ENCODE results near the gene KYAT1.

The KYAT1 gene

DNA sequence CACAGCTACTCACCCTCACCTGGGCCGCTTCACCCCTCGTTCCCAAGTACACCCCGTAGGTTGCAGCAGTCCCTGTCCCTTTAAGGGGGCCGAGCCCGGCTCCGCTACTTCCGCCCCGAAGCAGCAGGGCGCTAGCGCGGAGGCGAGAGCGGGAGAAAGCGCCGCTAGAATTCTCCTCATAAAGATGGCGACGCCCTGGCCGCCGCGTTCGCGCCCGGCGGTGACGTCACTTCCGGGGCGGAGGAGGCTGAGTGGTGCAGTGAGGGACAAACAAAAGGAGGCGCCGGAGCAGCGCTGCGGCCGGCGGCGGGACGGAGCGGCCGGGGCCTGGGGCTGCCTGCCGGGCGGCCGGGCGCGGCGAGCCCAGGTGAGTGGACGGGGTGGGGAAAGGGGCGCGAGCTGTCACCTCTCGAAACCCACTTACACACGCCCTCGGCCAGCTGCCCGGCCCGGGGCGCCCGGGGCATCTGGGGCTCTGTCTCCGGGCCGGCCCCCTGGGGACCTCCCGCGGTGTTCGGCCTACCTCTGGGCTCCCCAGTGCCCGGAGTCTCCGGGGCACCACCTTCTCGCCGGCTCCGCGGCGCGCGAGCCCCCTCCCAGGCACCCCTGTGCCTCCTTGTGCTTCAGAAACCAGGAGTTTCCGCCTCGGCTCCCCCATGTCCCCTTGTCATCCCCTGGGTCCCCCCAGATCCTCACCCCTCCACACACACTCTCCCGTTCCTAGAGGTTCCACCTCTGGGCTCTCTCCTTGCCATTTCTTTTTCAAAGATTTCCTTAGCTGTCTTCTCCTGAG is at the start of gene KYAT1, which contains the start of gene LRRC8A:
Gene KYAT1, minus strand, starts transcription at position 67 of the 793 bp plus-strand sequence. CDS start 36,545 bp downstream, outside the sequence.
Gene LRRC8A, plus strand, starts transcription at position 250 of the 793 bp plus-strand sequence. CDS start 25,032 bp downstream, outside the sequence.
- Histone ChIP-seq H3K4me3 (ENCODE audit: low read length) (peak within 1 kb of the TSS; percentile 79), H3K9ac (ENCODE audit: low read length) (peak within 1 kb of the TSS; percentile 80), H3K27me3 (ENCODE audit: control insufficient read depth, insufficient read depth, low read length) (no peaks in the 10 kb centered on the region), H3K27ac (ENCODE audit: low read length) (peak within 1 kb of the TSS; percentile 17), H3K4me1 (ENCODE audit: control insufficient read depth, low read depth, low read length) (peaks cover 9% of the 10 kb centered on the region), H3K36me3 (ENCODE audit: control insufficient read depth, low read depth, low read length) (peaks cover 27% of the 10 kb centered on the region), H3K9me3 (ENCODE audit: control insufficient read depth, low read depth, low read length) (no peaks in the 10 kb centered on the region)

DNA sequence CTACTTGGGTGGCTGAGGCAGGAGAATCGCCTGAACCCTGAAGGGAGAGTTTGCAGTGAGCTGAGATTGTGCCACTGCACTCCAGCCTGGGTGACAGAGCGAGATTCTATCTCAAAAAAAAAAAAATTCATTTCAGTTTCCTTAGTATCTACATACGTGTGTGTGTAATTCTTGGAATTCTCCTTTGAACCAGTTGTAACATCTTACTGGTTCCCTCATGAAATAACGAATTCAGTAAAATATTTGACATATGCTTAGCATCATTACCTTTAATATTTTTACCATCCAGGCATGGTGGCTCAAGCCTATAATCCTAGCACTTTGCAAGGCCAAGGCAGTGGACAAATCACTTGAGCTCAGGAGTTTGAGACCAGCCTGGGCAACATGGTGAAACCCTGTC is 47.8 kb upstream of the KYAT1 start:
- H3K9me3 ChIP-seq (ENCODE audit: control insufficient read depth, low read depth, low read length), result no peaks in the 10 kb centered on the region
- no peaks in the 10 kb centered on the region for H3K27me3 ChIP-seq (ENCODE audit: control insufficient read depth, insufficient read depth, low read length)
- no peak overlapping the region for H3K4me3 ChIP-seq (ENCODE audit: low read length)
- H3K27ac ChIP-seq (ENCODE audit: low read length), result no peak overlapping the region
- no peaks in the 10 kb centered on the region for H3K4me1 ChIP-seq (ENCODE audit: control insufficient read depth, low read depth, low read length)
- H3K36me3 ChIP-seq (ENCODE audit: control insufficient read depth, low read depth, low read length), result no peaks in the 10 kb centered on the region
- no peak overlapping the region for H3K9ac ChIP-seq (ENCODE audit: low read length)

DNA sequence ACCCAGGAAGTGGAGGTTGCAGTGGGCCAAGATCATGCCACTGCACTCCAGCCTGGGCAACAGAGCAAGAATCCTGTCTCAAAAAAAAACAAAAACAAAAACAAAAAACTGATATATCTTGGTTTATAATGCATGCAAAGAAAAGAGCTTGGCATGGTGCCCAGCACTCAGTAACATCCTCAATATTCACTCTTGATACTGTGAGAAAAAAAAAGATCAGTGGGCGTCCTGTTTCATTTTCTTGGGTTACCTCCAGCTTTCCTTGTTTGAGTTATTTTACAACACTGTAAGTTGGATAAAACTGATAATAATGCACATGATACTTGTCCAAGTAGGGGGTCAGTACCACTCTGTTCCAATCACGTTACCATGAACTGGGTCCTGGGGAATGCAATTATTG is 46.9 kb upstream of the KYAT1 start:
- no peak overlapping the region for H3K27ac ChIP-seq (ENCODE audit: low read length)
- no peak overlapping the region for H3K9ac ChIP-seq (ENCODE audit: low read length)

DNA sequence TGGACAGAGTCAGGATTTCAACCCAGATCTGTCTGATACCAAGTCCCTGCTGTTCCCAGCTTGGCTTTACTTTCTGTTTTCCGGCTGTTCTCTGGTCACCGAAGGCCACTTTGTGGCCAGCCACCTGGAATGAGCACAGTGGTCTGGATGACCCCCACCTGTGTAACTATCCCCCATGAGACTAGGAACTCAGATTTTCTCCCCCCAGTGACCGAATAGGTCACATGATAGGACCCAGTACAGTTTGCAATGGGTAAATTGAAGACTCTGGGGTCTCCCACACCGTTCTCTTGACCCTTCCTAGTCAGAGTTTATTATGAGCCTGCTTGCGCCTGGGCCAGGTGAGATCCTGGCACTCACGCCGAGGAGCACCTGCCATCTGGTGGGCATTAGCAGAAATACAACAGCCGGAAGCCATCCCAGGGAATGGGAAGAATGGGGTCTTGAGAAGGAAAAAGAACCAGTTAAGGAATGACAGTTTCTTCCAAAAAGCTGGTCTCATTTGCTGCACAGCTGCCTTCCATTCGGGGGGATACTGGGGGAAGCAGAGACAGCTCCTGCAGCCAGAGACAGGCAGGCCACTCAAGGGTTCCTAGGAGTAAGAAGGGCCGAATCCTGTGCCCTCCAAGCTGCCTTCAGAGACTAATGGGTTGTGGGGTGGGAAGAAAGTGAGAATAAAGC is 46.1 kb upstream of the KYAT1 start:
- H3K4me3 ChIP-seq (ENCODE audit: low read length), result no peak overlapping the region
- H3K36me3 ChIP-seq (ENCODE audit: control insufficient read depth, low read depth, low read length), result no peaks in the 10 kb centered on the region
- H3K27ac ChIP-seq (ENCODE audit: low read length), result no peak overlapping the region
- no peaks in the 10 kb centered on the region for H3K9me3 ChIP-seq (ENCODE audit: control insufficient read depth, low read depth, low read length)
- H3K27me3 ChIP-seq (ENCODE audit: control insufficient read depth, insufficient read depth, low read length), result no peaks in the 10 kb centered on the region
- H3K4me1 ChIP-seq (ENCODE audit: control insufficient read depth, low read depth, low read length), result no peaks in the 10 kb centered on the region
- H3K9ac ChIP-seq (ENCODE audit: low read length), result no peak overlapping the region

More for the DNA sequence above, 46.9 kb upstream of the KYAT1 start:
- H3K9me3 ChIP-seq (ENCODE audit: control insufficient read depth, low read depth, low read length), result no peaks in the 10 kb centered on the region
- no peaks in the 10 kb centered on the region for H3K27me3 ChIP-seq (ENCODE audit: control insufficient read depth, insufficient read depth, low read length)
- no peaks in the 10 kb centered on the region for H3K36me3 ChIP-seq (ENCODE audit: control insufficient read depth, low read depth, low read length)
- H3K4me1 ChIP-seq (ENCODE audit: control insufficient read depth, low read depth, low read length), result no peaks in the 10 kb centered on the region
- no peak overlapping the region for H3K4me3 ChIP-seq (ENCODE audit: low read length)

DNA sequence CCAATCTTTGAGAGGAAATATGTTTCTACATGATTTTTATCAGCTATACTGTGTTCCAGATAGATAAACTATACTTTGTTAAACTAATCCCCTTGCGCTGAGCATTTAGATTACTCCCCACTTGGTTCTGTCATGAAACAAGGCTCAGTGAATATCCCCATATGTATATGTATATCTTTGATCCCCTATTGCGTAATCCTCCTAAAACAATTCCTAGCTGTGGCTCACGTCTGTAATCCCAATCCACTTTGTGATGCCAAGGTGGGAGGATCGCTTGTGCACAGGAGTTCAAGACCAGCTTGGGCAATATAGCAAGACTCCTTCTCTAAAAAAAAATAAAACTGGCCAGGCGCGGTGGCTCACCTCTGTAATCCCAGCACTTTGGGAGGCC is 41.7 kb upstream of the KYAT1 start:
- H3K27me3 ChIP-seq (ENCODE audit: control insufficient read depth, insufficient read depth, low read length), result no peaks in the 10 kb centered on the region
- H3K9ac ChIP-seq (ENCODE audit: low read length), result no peak overlapping the region
- peaks cover 2% of the 10 kb centered on the region for H3K36me3 ChIP-seq (ENCODE audit: control insufficient read depth, low read depth, low read length)
- H3K27ac ChIP-seq (ENCODE audit: low read length), result no peak overlapping the region
- no peaks in the 10 kb centered on the region for H3K9me3 ChIP-seq (ENCODE audit: control insufficient read depth, low read depth, low read length)
- H3K4me3 ChIP-seq (ENCODE audit: low read length), result no peak overlapping the region
- H3K4me1 ChIP-seq (ENCODE audit: control insufficient read depth, low read depth, low read length), result peaks cover 6% of the 10 kb centered on the region

DNA sequence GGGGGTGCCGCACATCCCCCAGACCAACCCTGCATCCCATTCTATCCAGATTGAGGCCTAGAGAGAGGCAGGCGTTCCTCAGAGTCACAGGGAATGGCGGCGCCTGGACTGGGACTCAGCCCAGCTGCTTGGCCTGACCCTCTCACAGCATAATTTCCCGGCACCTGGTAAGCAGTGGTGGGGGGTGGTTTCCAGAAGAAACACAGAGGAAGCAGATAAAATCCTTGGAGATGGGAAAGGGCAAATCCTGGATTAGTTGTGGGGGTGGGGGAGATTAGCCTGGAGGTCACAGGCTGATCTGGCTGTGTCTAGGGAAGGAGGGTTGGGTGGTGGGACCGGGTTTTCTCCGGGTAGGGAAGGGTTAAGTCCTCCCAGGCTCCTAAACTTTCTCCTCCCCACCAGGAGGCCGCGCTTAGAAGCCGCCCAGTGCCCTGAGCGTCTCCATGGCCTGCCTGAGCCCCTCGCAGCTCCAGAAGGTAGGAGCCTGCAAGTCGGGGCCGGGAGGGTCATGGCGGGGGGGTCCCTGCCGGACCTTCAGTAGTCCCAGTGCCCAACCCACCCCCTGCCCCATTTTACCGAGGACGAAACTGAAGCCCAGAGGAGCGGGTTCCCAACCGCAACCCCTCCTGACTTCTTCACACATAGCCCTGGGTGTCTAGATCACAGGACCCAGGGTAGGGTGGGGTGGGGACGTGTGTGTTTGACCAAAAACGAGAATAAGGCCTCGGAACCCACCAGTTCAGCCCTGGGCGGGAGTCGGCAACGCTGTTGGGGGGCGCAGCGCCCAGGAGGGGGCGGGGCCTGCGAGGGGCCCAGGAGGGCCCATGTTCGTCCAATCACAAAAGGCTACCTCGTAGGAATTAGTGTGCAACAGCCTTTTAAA is 40.4 kb upstream of the KYAT1 start:
- Histone ChIP-seq H3K9ac (ENCODE audit: low read length) (peak overlapping the region; percentile 69), H3K27ac (ENCODE audit: low read length) (peak overlapping the region; percentile 66), H3K4me3 (ENCODE audit: low read length) (peak overlapping the region; percentile 77), H3K36me3 (ENCODE audit: control insufficient read depth, low read depth, low read length) (peaks cover 14% of the 10 kb centered on the region), H3K4me1 (ENCODE audit: control insufficient read depth, low read depth, low read length) (peaks cover 6% of the 10 kb centered on the region), H3K27me3 (ENCODE audit: control insufficient read depth, insufficient read depth, low read length) (no peaks in the 10 kb centered on the region), H3K9me3 (ENCODE audit: control insufficient read depth, low read depth, low read length) (no peaks in the 10 kb centered on the region)

DNA sequence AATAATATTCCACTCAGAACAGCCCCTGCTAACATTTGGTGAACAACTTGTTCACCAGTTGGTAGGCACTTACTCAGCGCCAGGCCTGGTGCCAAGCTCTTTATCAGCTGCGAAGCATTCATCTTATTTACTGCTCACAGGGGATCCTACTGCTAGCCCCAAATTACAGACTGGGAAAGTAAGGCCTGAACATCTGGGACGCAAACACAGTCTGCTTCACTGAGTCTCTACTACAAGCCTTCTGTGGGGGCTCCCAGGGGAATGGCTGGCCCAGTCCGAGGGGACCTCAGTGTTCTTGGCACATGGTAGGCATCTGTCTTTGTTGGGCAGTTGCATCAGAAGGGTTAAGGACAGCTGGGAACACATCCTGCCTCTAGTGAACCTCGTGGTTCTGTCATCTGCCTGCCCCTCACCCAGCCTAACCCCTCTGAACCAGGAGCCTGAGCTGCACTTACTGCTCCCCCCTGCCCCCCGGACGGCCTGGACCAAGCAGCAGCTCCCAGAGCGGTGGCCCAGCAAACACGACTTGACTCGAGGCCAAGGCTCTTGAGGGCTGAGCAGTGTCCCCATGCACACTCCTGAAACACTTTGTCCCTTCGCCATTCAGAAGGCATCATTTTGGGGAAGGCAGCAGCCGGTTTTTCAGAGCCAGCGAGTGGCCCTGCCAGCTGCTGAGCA is 38.8 kb upstream of the KYAT1 start, which contains the start of gene PHYHD1:
Gene PHYHD1, plus strand, starts transcription at position 602 of the 678 bp plus-strand sequence. CDS start 1,342 bp downstream, outside the sequence.
- H3K27ac ChIP-seq (ENCODE audit: low read length), result peak within 1 kb of the TSS; percentile 66
- peaks cover 6% of the 10 kb centered on the region for H3K4me1 ChIP-seq (ENCODE audit: control insufficient read depth, low read depth, low read length)
- peak within 1 kb of the TSS; percentile 77 for H3K4me3 ChIP-seq (ENCODE audit: low read length)
- no peaks in the 10 kb centered on the region for H3K27me3 ChIP-seq (ENCODE audit: control insufficient read depth, insufficient read depth, low read length)
- peak within 1 kb of the TSS; percentile 69 for H3K9ac ChIP-seq (ENCODE audit: low read length)
- H3K9me3 ChIP-seq (ENCODE audit: control insufficient read depth, low read depth, low read length), result no peaks in the 10 kb centered on the region
- peaks cover 28% of the 10 kb centered on the region for H3K36me3 ChIP-seq (ENCODE audit: control insufficient read depth, low read depth, low read length)

DNA sequence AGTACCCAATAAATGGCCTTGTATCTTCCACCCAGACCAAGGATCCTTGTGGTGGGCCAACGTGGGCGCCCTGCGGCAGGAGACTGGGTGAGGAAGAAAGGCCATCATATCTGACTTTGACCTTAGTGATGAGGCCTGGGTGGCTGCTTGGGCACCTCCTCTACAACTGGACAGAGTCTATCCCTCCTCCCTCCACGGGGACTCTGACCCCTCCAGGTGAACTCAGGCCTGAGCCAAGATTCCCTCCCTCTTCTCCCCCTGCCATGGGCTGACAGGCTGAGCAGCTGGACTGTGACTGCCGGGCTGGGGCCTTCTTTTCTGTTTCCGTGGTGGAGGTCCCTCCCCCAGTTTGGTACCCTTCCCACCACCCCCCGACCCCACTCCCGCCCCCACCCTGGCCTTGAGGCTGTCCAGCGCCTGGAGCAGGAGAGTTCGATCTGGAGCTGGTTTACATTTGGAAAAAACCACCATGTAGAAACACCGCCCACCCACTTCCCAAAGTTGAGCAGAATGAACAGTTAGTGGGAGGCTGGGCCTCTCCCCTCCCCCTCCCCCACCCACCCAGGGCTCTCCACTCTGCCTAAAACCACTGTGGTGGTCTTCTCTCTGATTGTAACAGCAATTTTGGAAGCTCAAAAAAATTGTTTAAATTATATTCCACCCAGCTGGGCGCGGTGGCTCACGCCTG is 37.8 kb upstream of the KYAT1 start:
- no peak overlapping the region for H3K4me3 ChIP-seq (ENCODE audit: low read length)
- H3K9ac ChIP-seq (ENCODE audit: low read length), result no peak overlapping the region
- H3K36me3 ChIP-seq (ENCODE audit: control insufficient read depth, low read depth, low read length), result peaks cover 28% of the 10 kb centered on the region
- H3K9me3 ChIP-seq (ENCODE audit: control insufficient read depth, low read depth, low read length), result no peaks in the 10 kb centered on the region
- no peaks in the 10 kb centered on the region for H3K27me3 ChIP-seq (ENCODE audit: control insufficient read depth, insufficient read depth, low read length)
- H3K27ac ChIP-seq (ENCODE audit: low read length), result no peak overlapping the region
- H3K4me1 ChIP-seq (ENCODE audit: control insufficient read depth, low read depth, low read length), result peaks cover 6% of the 10 kb centered on the region

DNA sequence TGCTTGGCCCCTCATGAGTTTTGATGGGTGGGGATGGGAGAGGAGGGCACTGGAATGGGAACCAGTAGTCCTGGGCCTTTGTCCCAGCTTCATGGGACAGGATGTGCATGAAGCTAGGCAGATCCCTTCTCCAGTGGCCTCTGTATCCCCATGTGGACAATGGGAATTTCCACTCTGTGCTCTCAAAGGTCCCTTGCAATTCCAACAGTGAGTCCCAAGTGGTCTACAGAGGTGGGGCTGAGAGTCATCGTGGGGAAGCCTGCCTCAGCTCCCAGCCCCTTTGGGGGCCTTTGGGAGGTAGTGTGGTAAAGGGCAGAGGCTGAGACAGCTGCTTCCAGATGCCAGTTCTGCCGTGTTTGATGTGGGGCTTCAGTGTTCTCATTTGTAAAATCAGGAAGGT is 37.2 kb upstream of the KYAT1 start:
- H3K9me3 ChIP-seq (ENCODE audit: control insufficient read depth, low read depth, low read length), result no peaks in the 10 kb centered on the region
- H3K9ac ChIP-seq (ENCODE audit: low read length), result no peak overlapping the region
- no peak overlapping the region for H3K27ac ChIP-seq (ENCODE audit: low read length)
- H3K27me3 ChIP-seq (ENCODE audit: control insufficient read depth, insufficient read depth, low read length), result no peaks in the 10 kb centered on the region
- peaks cover 28% of the 10 kb centered on the region for H3K36me3 ChIP-seq (ENCODE audit: control insufficient read depth, low read depth, low read length)
- H3K4me3 ChIP-seq (ENCODE audit: low read length), result no peak overlapping the region
- peaks cover 6% of the 10 kb centered on the region for H3K4me1 ChIP-seq (ENCODE audit: control insufficient read depth, low read depth, low read length)

DNA sequence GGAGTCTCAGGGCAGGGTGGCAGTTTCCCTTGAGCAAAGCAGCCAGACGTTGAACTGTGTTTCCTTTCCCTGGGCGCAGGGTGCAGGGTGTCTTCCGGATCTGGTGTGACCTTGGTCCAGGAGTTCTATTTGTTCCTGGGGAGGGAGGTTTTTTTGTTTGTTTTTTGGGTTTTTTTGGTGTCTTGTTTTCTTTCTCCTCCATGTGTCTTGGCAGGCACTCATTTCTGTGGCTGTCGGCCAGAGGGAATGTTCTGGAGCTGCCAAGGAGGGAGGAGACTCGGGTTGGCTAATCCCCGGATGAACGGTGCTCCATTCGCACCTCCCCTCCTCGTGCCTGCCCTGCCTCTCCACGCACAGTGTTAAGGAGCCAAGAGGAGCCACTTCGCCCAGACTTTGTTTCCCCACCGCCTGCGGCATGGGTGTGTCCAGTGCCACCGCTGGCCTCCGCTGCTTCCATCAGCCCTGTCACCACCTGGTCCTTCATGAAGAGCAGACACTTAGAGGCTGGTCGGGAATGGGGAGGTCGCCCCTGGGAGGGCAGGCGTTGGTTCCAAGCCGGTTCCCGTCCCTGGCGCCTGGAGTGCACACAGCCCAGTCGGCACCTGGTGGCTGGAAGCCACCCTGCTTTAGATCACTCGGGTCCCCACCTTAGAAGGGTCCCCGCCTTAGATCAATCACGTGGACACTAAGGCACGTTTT is 35.5 kb upstream of the KYAT1 start:
- Histone ChIP-seq H3K9ac (ENCODE audit: low read length) (no peak overlapping the region), H3K27ac (ENCODE audit: low read length) (no peak overlapping the region), H3K27me3 (ENCODE audit: control insufficient read depth, insufficient read depth, low read length) (no peaks in the 10 kb centered on the region), H3K4me3 (ENCODE audit: low read length) (no peak overlapping the region), H3K9me3 (ENCODE audit: control insufficient read depth, low read depth, low read length) (no peaks in the 10 kb centered on the region), H3K36me3 (ENCODE audit: control insufficient read depth, low read depth, low read length) (peaks cover 28% of the 10 kb centered on the region), H3K4me1 (ENCODE audit: control insufficient read depth, low read depth, low read length) (peaks cover 9% of the 10 kb centered on the region)
